K562 (cell line): Measurements from ENCODE around the gene NUF2. TPM values are rescaled to one million over a fixed set of nuclear protein-coding genes. Genes with fewer than 3 reads are reported as not detected.

Source experiments
- ATAC-seq: fragments of 200-7000 bp; cut with Tn5 transposase; 3 replicates; pipeline ENCODE4 v1.9.1; 2020; ENCODE audit warnings: moderate library complexity
- Bru-seq: library from RNA; stranded (reverse); fragments of 400-500 nt; gene quantifications from one replicate; lab custom pipeline; 2021; lab: Mats Ljungman, UMichigan
- BruChase-seq, 2 experiments: library from RNA; stranded (reverse); fragments of 400-500 nt; gene quantifications; one replicate each; lab custom pipeline; 2021; lab: Mats Ljungman, UMichigan
- BruUV-seq: library from RNA; stranded (reverse); fragments of 400-500 nt; replicated peaks from 2 replicates; lab custom pipeline; 2021; lab: Mats Ljungman, UMichigan
- CTCF ChIA-PET: fragments of 300-600 bp; formaldehyde crosslinking; extraction: SDS; loops from one replicate; lab custom pipeline; 2021; ENCODE audit warnings: low intra/inter-chr PET ratio; lab: Yijun Ruan, JAX
- POLR2A ChIA-PET: fragments of 300-600, 350-650 bp; sonication (Branson Sonifier 250); formaldehyde crosslinking; extraction: SDS; loops from one replicate; lab custom pipeline; 2021; ENCODE audit warnings: antibody characterized with exemption, inconsistent platforms; lab: Yijun Ruan, JAX
- DNase-seq, 4 experiments: peaks; one replicate each; pipeline versions ENCODE4 v3.0.0 to v3.0.0-alpha.2; 2011 to 2018; ENCODE audit warnings: low spot score in 3 of 4, mixed read lengths in 3 of 4; ENCODE audit errors: extremely low read depth in 1 of 4
- FAIRE-seq: peaks from 2 replicates; lab custom pipeline; 2011; peaks lifted over from hg19 to GRCh38; lab: Jason Lieb, UNC
- H2AFZ ChIP-seq: 2 replicates; pipeline ENCODE4 v1.6.0; 2011; ENCODE audit warnings: low read depth, low read length, control low read depth, inconsistent platforms
- H3K27ac ChIP-seq: fragments of 200-600 bp; 3 replicates; pipeline ENCODE4 v1.8.0; 2011; ENCODE audit warnings: low read depth, mild to moderate bottlenecking, control low read depth, inconsistent platforms, low read length, moderate library complexity, mixed read lengths; ENCODE audit errors: extremely low read depth
- H3K27me3 ChIP-seq, 2 experiments: fragments of 300-600 bp in 1 of 2; 2 replicates in 1 of 2; 3 replicates in 1 of 2; pipeline versions ENCODE4 v1.6.0 to v1.8.0; 2011; ENCODE audit warnings: inconsistent platforms in 2 of 2, low read length in 2 of 2, mild to moderate bottlenecking in 1 of 2, mixed read lengths in 1 of 2, moderate library complexity in 1 of 2; ENCODE audit not compliant: control insufficient read depth in 2 of 2, insufficient read depth in 2 of 2
- H3K36me3 ChIP-seq: fragments of 300-600 bp; 3 replicates; pipeline ENCODE4 v1.8.0; 2011; ENCODE audit warnings: mild to moderate bottlenecking, low read length, inconsistent platforms; ENCODE audit not compliant: control insufficient read depth, insufficient read depth
- H3K4me1 ChIP-seq, 2 experiments: fragments of 200-600 bp in 1 of 2; replicated peaks in 1 of 2; 2 replicates in 1 of 2; 3 replicates in 1 of 2; pipeline versions ENCODE4 v1.5.1 to v1.8.0; 2011; ENCODE audit warnings: inconsistent platforms in 2 of 2, low read length in 2 of 2, mild to moderate bottlenecking in 1 of 2, mixed read lengths in 1 of 2, moderate library complexity in 1 of 2; ENCODE audit not compliant: control insufficient read depth in 2 of 2, insufficient read depth in 2 of 2
- H3K4me2 ChIP-seq: 2 replicates; pipeline ENCODE4 v1.6.1; 2011; ENCODE audit warnings: low read length, control low read depth, inconsistent platforms, mixed read lengths; ENCODE audit not compliant: insufficient read depth
- H3K4me3 ChIP-seq: fragments of 200-600 bp; sonication (generic), shearing (Covaris generic); 2 replicates; pipeline ENCODE4 v1.5.1; 2016; ENCODE audit warnings: control low read depth, inconsistent platforms
- H3K79me2 ChIP-seq: fragments of 200-600 bp; 3 replicates; pipeline ENCODE4 v1.8.0; 2011; ENCODE audit warnings: low read length, inconsistent platforms; ENCODE audit not compliant: control insufficient read depth, insufficient read depth
- H3K9ac ChIP-seq, 2 experiments: 2 replicates each; pipeline versions ENCODE4 v1.6.0 to v1.6.1; 2011; ENCODE audit warnings: low read depth in 2 of 2, low read length in 2 of 2, control low read depth in 1 of 2, inconsistent platforms in 1 of 2, mild to moderate bottlenecking in 1 of 2, mixed read lengths in 1 of 2; ENCODE audit not compliant: insufficient read depth in 1 of 2
- H3K9me1 ChIP-seq: one replicate; pipeline ENCODE4 v1.6.0; 2011; ENCODE audit warnings: inconsistent platforms, mild to moderate bottlenecking, low read length, moderate library complexity; ENCODE audit not compliant: control insufficient read depth, insufficient read depth
- H3K9me3 ChIP-seq: replicated peaks from 2 replicates; pipeline ENCODE4 v1.5.1; 2011; ENCODE audit warnings: low read depth, low read length, inconsistent platforms; ENCODE audit not compliant: control insufficient read depth, insufficient read depth
- H4K20me1 ChIP-seq: replicated peaks from 2 replicates; pipeline ENCODE4 v1.6.1; 2011; ENCODE audit warnings: low read length, inconsistent platforms, mixed read lengths; ENCODE audit not compliant: control insufficient read depth, insufficient read depth
- WGBS: fragments of 100-300 bp; shearing (Covaris generic); methylation state at CpG from one replicate; pipeline ENCODE4 v1.1.6; 2016; ENCODE audit warnings: low coverage, mixed read lengths; ENCODE audit not compliant: insufficient coverage; ENCODE audit errors: missing lambda C conversion rate; 5-methylcytosine and 5-hydroxymethylcytosine counted together
- in situ Hi-C: fragments of 300-500 bp; cut with MboI; formaldehyde crosslinking; loops from 4 replicates; pipeline ENCODE4 v1.15.0; 2018; ENCODE audit warnings: inconsistent platforms, mixed read lengths
- intact Hi-C: fragments of 100-400 bp; cut with micrococcal nuclease; formaldehyde crosslinking; loops from 2 replicates; pipeline ENCODE4 v1.14.2; 2022
- long read RNA-seq, 3 experiments: library from polyadenylated mRNA in 2 of 3; library from RNA in 1 of 3; unstranded in 2 of 3; stranded (forward) in 1 of 3; transcript quantifications; one replicate each; pipeline ENCODE4 v2.0.0, GENCODE V29; 2019 to 2022
- polyA minus RNA-seq, 3 experiments: library from RNA; depleted of rRNA, polyadenylated mRNA; stranded (reverse); fragments of >200 nt; gene quantifications; 2 replicates each; pipeline ENCODE4 v1.2.3, GENCODE V29; 2011
- polyA plus RNA-seq, 8 experiments: library from polyadenylated mRNA; depleted of rRNA in 4 of 8; stranded (reverse) in 5 of 8; unstranded in 3 of 8; fragments of >200 nt; fragmentation: Nextera tagmentation in 2 of 8; fragmentation: Illumina TruSeq in 1 of 8; extraction: Ambion mirVana in 2 of 8; extraction: Trizol in 1 of 8; gene quantifications; 2 replicates each; pipeline versions ENCODE4 v1.2.1 to v1.2.3, GENCODE V29; 2011 to 2014; ENCODE audit warnings: inconsistent platforms in 1 of 8, missing spikeins in 1 of 8
- total RNA-seq, 7 experiments: library from RNA; depleted of rRNA in 6 of 7; stranded (reverse); fragments of >200 nt in 6 of 7; fragmentation: Illumina TruSeq in 2 of 7; extraction: Trizol in 2 of 7; gene quantifications; 2 replicates each; pipeline versions ENCODE4 v1.2.1 to v1.2.3, GENCODE V29; 2011 to 2021; ENCODE audit warnings: low replicate concordance in 1 of 7
- TF ChIP-seq, protein P1 (sequence below): fragments of 200-600 bp; sonication (generic); IDR thresholded peaks from one replicate; pipeline ENCODE4 v1.6.1; 2012; ENCODE audit warnings: mild to moderate bottlenecking, low read depth, low read length, inconsistent platforms

Gene NUF2
- 31.7 and 105 TPM in 2 replicates for total RNA-seq (2011; cell fraction: chromatin; rRNA removed; ENCODE audit: low replicate concordance)
- total RNA-seq (2011; cell fraction: nucleolus; rRNA removed), result 21.0 and 29.3 TPM in 2 replicates
- 27.2 and 36.0 TPM in 2 replicates for total RNA-seq (2011; cell fraction: nucleoplasm; rRNA removed)
- 37.1 and 43.6 TPM in 2 replicates for total RNA-seq (2014; rRNA removed)
- total RNA-seq (2014; rRNA removed; fragmentation: Illumina TruSeq; extraction: Trizol), result 70.7 and 85.1 TPM in 2 replicates
- 56.7 and 67.4 TPM in 2 replicates for total RNA-seq (2015; rRNA removed; fragmentation: Illumina TruSeq; extraction: Trizol)
- total RNA-seq (2021), result 42.5 and 48.0 TPM in 2 replicates
- polyA plus RNA-seq (2011; rRNA removed), result 73.1 and 90.0 TPM in 2 replicates
- 14.7 and 30.5 TPM in 2 replicates for polyA plus RNA-seq (2011; cell fraction: cytosol; rRNA removed)
- polyA plus RNA-seq (2011; cell fraction: nucleus; rRNA removed), result 37.4 and 63.3 TPM in 2 replicates
- polyA plus RNA-seq (2012), result 33.4 and 43.8 TPM in 2 replicates
- 54.7 and 60.3 TPM in 2 replicates for polyA plus RNA-seq (2014; fragmentation: Illumina TruSeq; extraction: Trizol)
- 10 to 100 TPM; 42.6 to 43.9 TPM for polyA plus RNA-seq (2014; fragmentation: Nextera tagmentation; extraction: Ambion mirVana)
- 70.5 and 75.0 TPM in 2 replicates for polyA plus RNA-seq (2014; rRNA removed)
- polyA minus RNA-seq (2011; rRNA and poly(A)+ RNA removed), result 43.3 and 45.9 TPM in 2 replicates
- 12.9 and 16.3 TPM in 2 replicates for polyA minus RNA-seq (2011; cell fraction: cytosol; rRNA and poly(A)+ RNA removed)
- polyA minus RNA-seq (2011; cell fraction: nucleus; rRNA and poly(A)+ RNA removed), result 52.4 and 107 TPM in 2 replicates
- percentile 88 among the genes with signal in this experiment for Bru-seq, nascent RNA
- percentile 95 among the genes with signal in this experiment for BruChase-seq, experiment 1, labeled RNA remaining after a 2-hour chase
- percentile 95 among the genes with signal in this experiment for BruChase-seq, experiment 2, labeled RNA remaining after a 6-hour chase
- long read RNA-seq, experiment 1, transcript NUF2-202 (14 exons, 1,842 nt), result minor isoform, 52 of 198 reads
- long read RNA-seq, experiment 1, transcript NUF2-201 (14 exons, 1,969 nt), result major isoform, 83 of 198 reads
- long read RNA-seq, experiment 1, partial matches to known transcripts, result 18 of 198 reads
- long read RNA-seq, experiment 1, other reads (novel, unspliced or antisense), result 40 of 198 reads
- long read RNA-seq, experiment 2, transcript NUF2-202 (14 exons, 1,842 nt), result minor isoform, 8 of 32 reads
- long read RNA-seq, experiment 2, transcript NUF2-201 (14 exons, 1,969 nt), result major isoform, 10 of 32 reads
- long read RNA-seq, experiment 2, partial matches to known transcripts, result 4 of 32 reads
- long read RNA-seq, experiment 2, other reads (novel, unspliced or antisense), result 10 of 32 reads
- long read RNA-seq, experiment 3, transcript NUF2-202 (14 exons, 1,842 nt), result major isoform, 12 of 64 reads
- long read RNA-seq, experiment 3, transcript NUF2-201 (14 exons, 1,969 nt), result minor isoform, 10 of 64 reads
- long read RNA-seq, experiment 3, partial matches to known transcripts, result 30 of 64 reads
- long read RNA-seq, experiment 3, other reads (novel, unspliced or antisense), result 12 of 64 reads

DNA sequence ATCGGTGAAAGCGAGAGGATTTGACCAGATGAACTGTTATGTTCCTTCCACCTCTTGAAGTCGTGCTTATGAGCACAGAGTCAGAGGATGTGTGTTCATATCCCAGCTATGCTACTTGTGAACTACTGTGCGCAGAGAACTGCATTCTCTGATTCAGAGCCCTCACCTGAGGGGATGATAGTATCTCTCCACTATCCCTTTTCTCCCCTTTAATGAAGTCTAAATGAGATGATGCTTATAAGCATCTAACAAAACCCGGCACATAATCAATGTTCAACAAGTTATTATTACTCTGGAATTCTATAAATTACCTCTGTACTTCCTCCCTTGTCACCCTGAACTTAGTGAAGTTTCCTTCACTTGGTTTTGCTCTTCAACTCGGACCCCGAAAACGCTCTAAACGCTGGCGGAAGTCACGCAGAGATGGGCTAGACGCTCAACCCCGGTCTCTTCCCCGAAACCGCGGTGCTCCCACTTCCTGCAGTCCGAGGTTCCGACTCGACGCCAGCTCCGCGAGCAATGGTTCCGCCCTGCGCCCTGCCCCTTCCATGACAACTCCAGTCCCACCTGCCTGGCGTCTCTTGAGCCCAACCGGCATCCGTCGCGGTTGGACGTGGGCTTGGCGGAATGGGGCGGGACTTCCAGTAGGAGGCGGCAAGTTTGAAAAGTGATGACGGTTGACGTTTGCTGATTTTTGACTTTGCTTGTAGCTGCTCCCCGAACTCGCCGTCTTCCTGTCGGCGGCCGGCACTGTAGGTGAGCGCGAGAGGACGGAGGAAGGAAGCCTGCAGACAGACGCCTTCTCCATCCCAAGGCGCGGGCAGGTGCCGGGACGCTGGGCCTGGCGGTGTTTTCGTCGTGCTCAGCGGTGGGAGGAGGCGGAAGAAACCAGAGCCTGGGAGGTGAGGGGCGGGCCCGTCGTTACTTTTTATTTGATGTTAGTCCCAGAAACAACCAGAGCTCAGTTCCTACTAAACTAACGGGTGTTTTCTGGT is at the start of gene NUF2:
TSS of gene NUF2 (plus strand) at position 644 of the 995 bp plus-strand sequence. CDS start 4,098 bp downstream, outside the sequence.
- H3K27ac ChIP-seq, result peak within 1 kb of the TSS; percentile 87
- TSS peak; percentile 82 for BruUV-seq
- H2AFZ ChIP-seq, result peak within 1 kb of the TSS; percentile 87
- in situ Hi-C loops, result no loop called here
- H3K79me2 ChIP-seq, result peaks cover 46% of the 10 kb centered on the region
- no peaks in the 10 kb centered on the region for H3K9me3 ChIP-seq
- peaks cover 25% of the 10 kb centered on the region for H3K36me3 ChIP-seq
- H3K9me1 ChIP-seq, result no peaks in the 10 kb centered on the region
- H3K4me1 ChIP-seq, result peaks cover 0 to 4% of the 10 kb centered on the region in 2 experiments; a peak in 1 of 5 replicates
- ChIA-PET CTCF (no interaction called here), POLR2A (interaction anchor here (0.5 to 1.0 kb wide), 4 partner anchors 9 to 725 kb away, joined by 3 read pairs; no protein-coding TSS in a partner anchor)
- H3K4me3 ChIP-seq, result peak within 1 kb of the TSS; percentile 60
- no peaks in the 10 kb centered on the region for H4K20me1 ChIP-seq
- H3K9ac ChIP-seq, result peak within 1 kb of the TSS; percentile 92
- under 1% methylated on average over 58 of the region's 58 CpGs for WGBS
- peak within 1 kb of the TSS; percentile 96 for H3K4me2 ChIP-seq
- peak; percentile 95 to 99 (median 96) for DNase-seq
- no peaks in the 10 kb centered on the region for H3K27me3 ChIP-seq
- peak; percentile 94 for ATAC-seq
- intact Hi-C loops, result no loop called here
- FAIRE-seq, result peak; percentile 99
- TF ChIP-seq, protein P1, sequence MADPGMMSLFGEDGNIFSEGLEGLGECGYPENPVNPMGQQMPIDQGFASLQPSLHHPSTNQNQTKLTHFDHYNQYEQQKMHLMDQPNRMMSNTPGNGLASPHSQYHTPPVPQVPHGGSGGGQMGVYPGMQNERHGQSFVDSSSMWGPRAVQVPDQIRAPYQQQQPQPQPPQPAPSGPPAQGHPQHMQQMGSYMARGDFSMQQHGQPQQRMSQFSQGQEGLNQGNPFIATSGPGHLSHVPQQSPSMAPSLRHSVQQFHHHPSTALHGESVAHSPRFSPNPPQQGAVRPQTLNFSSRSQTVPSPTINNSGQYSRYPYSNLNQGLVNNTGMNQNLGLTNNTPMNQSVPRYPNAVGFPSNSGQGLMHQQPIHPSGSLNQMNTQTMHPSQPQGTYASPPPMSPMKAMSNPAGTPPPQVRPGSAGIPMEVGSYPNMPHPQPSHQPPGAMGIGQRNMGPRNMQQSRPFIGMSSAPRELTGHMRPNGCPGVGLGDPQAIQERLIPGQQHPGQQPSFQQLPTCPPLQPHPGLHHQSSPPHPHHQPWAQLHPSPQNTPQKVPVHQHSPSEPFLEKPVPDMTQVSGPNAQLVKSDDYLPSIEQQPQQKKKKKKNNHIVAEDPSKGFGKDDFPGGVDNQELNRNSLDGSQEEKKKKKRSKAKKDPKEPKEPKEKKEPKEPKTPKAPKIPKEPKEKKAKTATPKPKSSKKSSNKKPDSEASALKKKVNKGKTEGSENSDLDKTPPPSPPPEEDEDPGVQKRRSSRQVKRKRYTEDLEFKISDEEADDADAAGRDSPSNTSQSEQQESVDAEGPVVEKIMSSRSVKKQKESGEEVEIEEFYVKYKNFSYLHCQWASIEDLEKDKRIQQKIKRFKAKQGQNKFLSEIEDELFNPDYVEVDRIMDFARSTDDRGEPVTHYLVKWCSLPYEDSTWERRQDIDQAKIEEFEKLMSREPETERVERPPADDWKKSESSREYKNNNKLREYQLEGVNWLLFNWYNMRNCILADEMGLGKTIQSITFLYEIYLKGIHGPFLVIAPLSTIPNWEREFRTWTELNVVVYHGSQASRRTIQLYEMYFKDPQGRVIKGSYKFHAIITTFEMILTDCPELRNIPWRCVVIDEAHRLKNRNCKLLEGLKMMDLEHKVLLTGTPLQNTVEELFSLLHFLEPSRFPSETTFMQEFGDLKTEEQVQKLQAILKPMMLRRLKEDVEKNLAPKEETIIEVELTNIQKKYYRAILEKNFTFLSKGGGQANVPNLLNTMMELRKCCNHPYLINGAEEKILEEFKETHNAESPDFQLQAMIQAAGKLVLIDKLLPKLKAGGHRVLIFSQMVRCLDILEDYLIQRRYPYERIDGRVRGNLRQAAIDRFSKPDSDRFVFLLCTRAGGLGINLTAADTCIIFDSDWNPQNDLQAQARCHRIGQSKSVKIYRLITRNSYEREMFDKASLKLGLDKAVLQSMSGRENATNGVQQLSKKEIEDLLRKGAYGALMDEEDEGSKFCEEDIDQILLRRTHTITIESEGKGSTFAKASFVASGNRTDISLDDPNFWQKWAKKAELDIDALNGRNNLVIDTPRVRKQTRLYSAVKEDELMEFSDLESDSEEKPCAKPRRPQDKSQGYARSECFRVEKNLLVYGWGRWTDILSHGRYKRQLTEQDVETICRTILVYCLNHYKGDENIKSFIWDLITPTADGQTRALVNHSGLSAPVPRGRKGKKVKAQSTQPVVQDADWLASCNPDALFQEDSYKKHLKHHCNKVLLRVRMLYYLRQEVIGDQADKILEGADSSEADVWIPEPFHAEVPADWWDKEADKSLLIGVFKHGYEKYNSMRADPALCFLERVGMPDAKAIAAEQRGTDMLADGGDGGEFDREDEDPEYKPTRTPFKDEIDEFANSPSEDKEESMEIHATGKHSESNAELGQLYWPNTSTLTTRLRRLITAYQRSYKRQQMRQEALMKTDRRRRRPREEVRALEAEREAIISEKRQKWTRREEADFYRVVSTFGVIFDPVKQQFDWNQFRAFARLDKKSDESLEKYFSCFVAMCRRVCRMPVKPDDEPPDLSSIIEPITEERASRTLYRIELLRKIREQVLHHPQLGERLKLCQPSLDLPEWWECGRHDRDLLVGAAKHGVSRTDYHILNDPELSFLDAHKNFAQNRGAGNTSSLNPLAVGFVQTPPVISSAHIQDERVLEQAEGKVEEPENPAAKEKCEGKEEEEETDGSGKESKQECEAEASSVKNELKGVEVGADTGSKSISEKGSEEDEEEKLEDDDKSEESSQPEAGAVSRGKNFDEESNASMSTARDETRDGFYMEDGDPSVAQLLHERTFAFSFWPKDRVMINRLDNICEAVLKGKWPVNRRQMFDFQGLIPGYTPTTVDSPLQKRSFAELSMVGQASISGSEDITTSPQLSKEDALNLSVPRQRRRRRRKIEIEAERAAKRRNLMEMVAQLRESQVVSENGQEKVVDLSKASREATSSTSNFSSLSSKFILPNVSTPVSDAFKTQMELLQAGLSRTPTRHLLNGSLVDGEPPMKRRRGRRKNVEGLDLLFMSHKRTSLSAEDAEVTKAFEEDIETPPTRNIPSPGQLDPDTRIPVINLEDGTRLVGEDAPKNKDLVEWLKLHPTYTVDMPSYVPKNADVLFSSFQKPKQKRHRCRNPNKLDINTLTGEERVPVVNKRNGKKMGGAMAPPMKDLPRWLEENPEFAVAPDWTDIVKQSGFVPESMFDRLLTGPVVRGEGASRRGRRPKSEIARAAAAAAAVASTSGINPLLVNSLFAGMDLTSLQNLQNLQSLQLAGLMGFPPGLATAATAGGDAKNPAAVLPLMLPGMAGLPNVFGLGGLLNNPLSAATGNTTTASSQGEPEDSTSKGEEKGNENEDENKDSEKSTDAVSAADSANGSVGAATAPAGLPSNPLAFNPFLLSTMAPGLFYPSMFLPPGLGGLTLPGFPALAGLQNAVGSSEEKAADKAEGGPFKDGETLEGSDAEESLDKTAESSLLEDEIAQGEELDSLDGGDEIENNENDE, result peak; percentile 87
